ENCODE measurements around the gene MGAM2. TPM values are rescaled to one million over a fixed set of nuclear protein-coding genes. Genes with fewer than 3 reads are reported as not detected.

MGAM2 gene
- total and polyA plus RNA-seq, 10 of the 15 experiments (the other 5 are each of a cell fraction or from before 2014, with no cell fraction given) = 0.01 to 0.16 (median 0.03) TPM; not detected in 6

DNA sequence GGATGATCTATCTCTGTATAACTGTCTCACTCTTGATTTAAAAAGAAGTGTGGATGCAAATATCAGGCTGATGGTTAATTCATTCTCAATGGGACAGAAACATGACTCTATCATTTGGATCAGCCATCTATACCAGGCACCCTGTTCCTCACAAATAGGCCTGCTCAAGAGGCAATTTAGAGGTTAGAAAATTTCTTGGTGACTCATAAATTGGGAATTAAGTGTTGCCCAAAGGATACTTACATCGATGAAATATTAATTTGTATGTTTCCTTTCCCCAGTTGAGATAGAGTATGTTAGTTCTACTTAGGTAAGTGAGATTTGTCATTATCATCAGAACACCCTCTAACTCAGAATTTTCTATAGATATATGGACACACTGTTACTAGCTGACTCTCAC is 88.7 kb downstream of the MGAM2 start:
- ChIA-PET RAD21 (ENCODE audit: unreplicated experiment) (no interaction called here), POLR2A (no interaction called here), SMC1A (ENCODE audit: uncharacterized antibody, unreplicated experiment) (no interaction called here), CTCF (no interaction called here)
- TF ChIP-seq FOXM1 (IDR thresholded peaks at IDR 0.05; ENCODE audit: low read depth, low read length) = no peak
- TF ChIP-seq SMAD5 (IDR thresholded peaks at IDR 0.05; ENCODE audit: low read depth) = no peak
- TF ChIP-seq CBFB (IDR thresholded peaks at IDR 0.05; ENCODE audit: low read depth) = no peak
- TF ChIP-seq NFYA (IDR thresholded peaks at IDR 0.05; ENCODE audit: borderline replicate concordance, low read depth, low read length) = no peak
- TF ChIP-seq NBN (IDR thresholded peaks at IDR 0.05) = no peak
- no peak for TF ChIP-seq ZSCAN29 (IDR thresholded peaks at IDR 0.05)
- TF ChIP-seq, protein P1, sequence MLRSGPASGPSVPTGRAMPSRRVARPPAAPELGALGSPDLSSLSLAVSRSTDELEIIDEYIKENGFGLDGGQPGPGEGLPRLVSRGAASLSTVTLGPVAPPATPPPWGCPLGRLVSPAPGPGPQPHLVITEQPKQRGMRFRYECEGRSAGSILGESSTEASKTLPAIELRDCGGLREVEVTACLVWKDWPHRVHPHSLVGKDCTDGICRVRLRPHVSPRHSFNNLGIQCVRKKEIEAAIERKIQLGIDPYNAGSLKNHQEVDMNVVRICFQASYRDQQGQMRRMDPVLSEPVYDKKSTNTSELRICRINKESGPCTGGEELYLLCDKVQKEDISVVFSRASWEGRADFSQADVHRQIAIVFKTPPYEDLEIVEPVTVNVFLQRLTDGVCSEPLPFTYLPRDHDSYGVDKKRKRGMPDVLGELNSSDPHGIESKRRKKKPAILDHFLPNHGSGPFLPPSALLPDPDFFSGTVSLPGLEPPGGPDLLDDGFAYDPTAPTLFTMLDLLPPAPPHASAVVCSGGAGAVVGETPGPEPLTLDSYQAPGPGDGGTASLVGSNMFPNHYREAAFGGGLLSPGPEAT (IDR thresholded peaks at IDR 0.05; ENCODE audit: low read depth) = no peak
- TF ChIP-seq CBX3 (IDR thresholded peaks at IDR 0.05; ENCODE audit: borderline replicate concordance, low read depth) = no peak
- no peak for TF ChIP-seq RAD51 (IDR thresholded peaks at IDR 0.05)
- no peak for TF ChIP-seq PAX5 (IDR thresholded peaks at IDR 0.05; ENCODE audit: borderline replicate concordance, low read depth, low read length)
- TF ChIP-seq ZNF217 (IDR thresholded peaks at IDR 0.05) = no peak
- Histone ChIP-seq H3K79me2 (ENCODE audit: control insufficient read depth, insufficient read depth, low read length) (no peaks in the 10 kb centered on the region), H3K9me3 (replicated peaks; ENCODE audit: control insufficient read depth, insufficient read depth, low read length) (no peaks in the 10 kb centered on the region), H3K36me3 (ENCODE audit: control insufficient read depth in 2 of 2, insufficient read depth in 2 of 2, low read length in 1 of 2) (no peaks in the 10 kb centered on the region), H3K9ac (ENCODE audit: control insufficient read depth, insufficient read depth, low read length) (no peak overlapping the region), H3K4me3 (no peak overlapping the region), H3K27me3 (replicated peaks in 1 of 2; ENCODE audit: control insufficient read depth in 2 of 2, insufficient read depth in 2 of 2, low read length in 1 of 2) (no peaks in the 10 kb centered on the region; a peak in 1 of 4 replicates), H3K4me2 (ENCODE audit: control insufficient read depth, insufficient read depth) (no peak overlapping the region), H4K20me1 (ENCODE audit: control insufficient read depth, insufficient read depth) (no peaks in the 10 kb centered on the region), H3K27ac (ENCODE audit: control insufficient read depth, insufficient read depth) (no peak overlapping the region), H3K4me1 (ENCODE audit: control insufficient read depth, insufficient read depth, low read length) (no peaks in the 10 kb centered on the region), H2AFZ (ENCODE audit: control insufficient read depth, low read depth, low read length) (no peak overlapping the region)
- ATAC-seq = no peak
- BruUV-seq (replicated peaks) = no TSS peak
- intact Hi-C loops (cut with micrococcal nuclease; ENCODE audit: unreplicated experiment) = no loop called here
- WGBS (ENCODE audit: insufficient coverage, insufficient replicate concordance, low lambda C conversion rate, missing lambda C conversion rate) = 0% methylated on average over 1 of the region's 1 CpG
- no peak for FAIRE-seq
- in situ Hi-C loops (cut with MboI) = no loop called here
- DNase-seq (ENCODE audit: low read depth, low spot score) = no peak
